SK-N-MC (cell line): ENCODE data around the gene RPRML.

Experiments used
- DNase-seq: peaks from one replicate; pipeline ENCODE4 v3.0.0-alpha.2; 2011; ENCODE audit warnings: low read depth, low spot score
- H3K27ac ChIP-seq: fragments of 200-600 bp; sonication (generic); 2 replicates; pipeline ENCODE4 v1.5.1; 2016; ENCODE audit warnings: mixed run types
- H3K36me3 ChIP-seq: fragments of 200-600 bp; sonication (generic); 2 replicates; pipeline ENCODE4 v1.6.1; 2017; ENCODE audit warnings: antibody characterized with exemption, low read length, mixed read lengths; ENCODE audit not compliant: insufficient read depth
- H3K4me3 ChIP-seq: fragments of 200-600 bp; sonication (generic); 2 replicates; pipeline ENCODE4 v1.5.1; 2016
- H3K9ac ChIP-seq: fragments of 200-600 bp; sonication (generic); 2 replicates; pipeline ENCODE4 v1.8.0; 2017; ENCODE audit warnings: mixed run types, mixed read lengths; ENCODE audit not compliant: insufficient read length
- H3K9me3 ChIP-seq: fragments of 200-600 bp; sonication (generic); 2 replicates; pipeline ENCODE4 v1.6.1; 2017; ENCODE audit warnings: low read depth, mild to moderate bottlenecking, antibody characterized with exemption, low read length, moderate library complexity, mixed read lengths
- EZH2 ChIP-seq: fragments of 200-600 bp; sonication (generic); IDR thresholded peaks from one replicate; pipeline ENCODE4 v1.6.1; 2017; ENCODE audit warnings: antibody characterized with exemption
- FOXP2 ChIP-seq: optimal IDR thresholded peaks from 2 replicates; pipeline ENCODE3; 2011; ENCODE audit warnings: mild to moderate bottlenecking, moderate library complexity; ENCODE audit not compliant: insufficient read depth; ENCODE audit errors: extremely low read length, control extremely low read depth
- POLR2AphosphoS5 ChIP-seq: IDR thresholded peaks from 2 replicates; pipeline ENCODE4 v1.6.1; 2012; ENCODE audit warnings: mild to moderate bottlenecking, low read depth, low read length, borderline replicate concordance

Gene RPRML

DNA sequence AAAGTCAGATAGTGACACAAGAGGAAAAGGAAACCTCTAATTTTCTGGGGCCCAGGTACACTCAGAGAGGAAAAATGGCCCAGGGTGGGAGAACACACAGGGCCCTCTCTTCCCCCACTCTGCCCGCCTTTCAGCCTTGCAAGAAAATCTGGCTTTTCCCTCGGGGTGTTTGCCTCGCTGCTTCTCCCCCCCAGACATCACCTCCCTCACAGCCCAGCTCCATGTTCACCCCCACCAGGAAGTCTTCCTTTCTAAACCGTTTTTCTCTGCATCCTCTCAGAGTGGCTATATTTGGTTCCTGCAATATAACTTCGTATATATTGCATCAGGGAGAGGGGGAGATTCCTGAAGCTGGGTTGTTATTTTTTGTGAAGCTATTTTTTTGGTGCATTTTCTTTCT is 27.3 kb downstream of the RPRML start:
- H3K36me3 ChIP-seq: no peaks in the 10 kb centered on the region
- DNase-seq: no peak
- H3K9me3 ChIP-seq: no peaks in the 10 kb centered on the region
- H3K4me3 ChIP-seq: no peak overlapping the region
- TF ChIP-seq POLR2AphosphoS5 (no peak), EZH2 (no peak), FOXP2 (no peak)
- H3K27ac ChIP-seq: no peak overlapping the region
- H3K9ac ChIP-seq: no peak overlapping the region

DNA sequence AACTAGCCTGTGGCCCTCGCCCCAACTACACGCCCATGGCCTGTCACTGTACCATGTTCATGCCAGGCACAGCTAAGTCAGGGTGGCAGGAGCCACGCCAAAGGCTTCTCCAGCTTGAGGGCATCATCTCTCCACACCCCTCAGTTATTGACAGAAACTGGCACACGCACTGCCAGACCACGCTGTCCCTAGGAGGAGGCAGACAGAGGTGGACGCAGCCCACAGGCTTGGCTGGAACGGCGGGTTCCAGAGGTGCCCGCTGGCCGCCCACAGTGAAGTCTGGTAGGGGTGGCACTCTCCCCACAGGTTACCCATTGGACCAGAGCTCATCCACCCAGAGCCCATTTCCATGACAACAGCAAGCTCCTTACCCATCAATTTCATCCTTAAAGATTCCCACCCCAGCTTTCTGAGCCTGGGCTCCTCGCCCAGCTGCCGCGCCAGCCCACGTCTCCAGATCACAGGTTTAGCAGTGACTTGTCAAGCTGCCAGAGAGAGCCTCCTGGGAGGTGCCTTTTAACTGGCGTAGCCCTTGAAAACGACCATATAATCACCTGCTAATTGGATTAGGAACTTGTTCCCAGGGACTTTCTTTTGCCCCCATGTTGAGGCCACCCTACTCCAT is 27.9 kb downstream of the RPRML start:
- no peak overlapping the region for H3K27ac ChIP-seq
- no peak for DNase-seq
- no peak overlapping the region for H3K9ac ChIP-seq
- no peak overlapping the region for H3K4me3 ChIP-seq
- H3K9me3 ChIP-seq: no peaks in the 10 kb centered on the region
- H3K36me3 ChIP-seq: no peaks in the 10 kb centered on the region
- no peak for TF ChIP-seq EZH2
- TF ChIP-seq FOXP2: no peak
- TF ChIP-seq POLR2AphosphoS5: no peak

DNA sequence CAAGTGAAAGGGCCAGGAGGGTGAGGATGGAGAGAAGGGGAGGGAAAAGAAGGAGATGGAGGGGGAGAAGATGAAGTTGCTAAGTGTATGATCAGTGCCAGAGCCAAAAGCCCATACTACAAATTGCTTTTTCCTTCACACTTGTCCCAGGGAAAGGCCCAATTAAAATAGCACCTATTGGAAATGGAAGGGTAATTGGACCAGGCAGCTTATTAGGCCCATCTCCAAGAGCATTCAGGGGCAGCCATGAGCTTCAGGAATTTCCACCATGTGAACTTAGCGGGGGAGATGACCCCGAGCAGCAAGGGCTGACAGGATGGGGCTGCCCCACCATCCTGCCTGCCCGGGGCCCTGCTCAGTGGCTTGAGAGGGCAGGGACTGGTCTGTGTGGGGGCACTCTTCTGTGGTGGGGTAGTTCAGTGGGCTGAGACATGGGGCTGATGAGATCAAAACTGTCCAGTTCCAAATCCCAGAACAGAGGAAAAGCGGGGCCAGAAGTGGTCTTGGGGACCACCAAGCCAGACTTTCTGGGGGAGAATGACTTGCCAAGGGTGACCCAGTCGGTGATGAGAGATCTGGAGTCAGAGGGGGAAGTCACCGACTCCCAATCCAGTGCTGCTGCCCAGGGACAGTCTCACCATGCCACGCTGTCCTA is 28.6 kb downstream of the RPRML start:
- no peak overlapping the region for H3K27ac ChIP-seq
- no peaks in the 10 kb centered on the region for H3K36me3 ChIP-seq
- no peak overlapping the region for H3K4me3 ChIP-seq
- DNase-seq: no peak
- H3K9ac ChIP-seq: no peak overlapping the region
- no peaks in the 10 kb centered on the region for H3K9me3 ChIP-seq
- TF ChIP-seq POLR2AphosphoS5: no peak
- no peak for TF ChIP-seq FOXP2
- TF ChIP-seq EZH2: no peak

- DNase-seq: no peak
- H3K9me3 ChIP-seq: no peaks in the 10 kb centered on the region
- no peak overlapping the region for H3K9ac ChIP-seq
- no peaks in the 10 kb centered on the region for H3K36me3 ChIP-seq
- no peak overlapping the region for H3K27ac ChIP-seq
- TF ChIP-seq POLR2AphosphoS5 (no peak), FOXP2 (no peak), EZH2 (no peak)
- no peak overlapping the region for H3K4me3 ChIP-seq
Measured at GRCh38 chr17:46949291-46950174, 29.5 kb downstream of the RPRML start.

DNA sequence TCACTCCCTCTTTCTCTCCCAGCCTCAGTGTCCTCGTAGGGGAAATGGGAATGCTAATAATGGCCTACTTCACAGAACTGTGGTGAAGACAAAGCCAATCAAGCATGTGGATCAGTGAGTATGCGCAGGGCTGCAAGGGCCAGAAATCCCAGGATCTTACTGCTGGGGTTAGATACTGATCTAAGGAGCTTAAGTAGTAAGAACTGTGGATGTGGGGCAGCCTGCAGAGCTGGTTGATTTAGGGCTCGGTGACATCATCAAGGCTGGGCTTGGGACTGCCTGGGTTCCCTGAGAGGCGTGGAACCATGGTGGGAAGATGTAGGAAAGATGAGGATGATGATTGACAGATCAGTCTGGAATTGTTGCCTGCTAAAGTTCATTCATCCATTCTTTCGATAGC is 30.5 kb downstream of the RPRML start:
- Histone ChIP-seq H3K4me3 (no peak overlapping the region), H3K36me3 (no peaks in the 10 kb centered on the region), H3K9me3 (no peaks in the 10 kb centered on the region), H3K9ac (no peak overlapping the region), H3K27ac (no peak overlapping the region)
- DNase-seq: no peak
- no peak for TF ChIP-seq FOXP2
- no peak for TF ChIP-seq EZH2
- no peak for TF ChIP-seq POLR2AphosphoS5

DNA sequence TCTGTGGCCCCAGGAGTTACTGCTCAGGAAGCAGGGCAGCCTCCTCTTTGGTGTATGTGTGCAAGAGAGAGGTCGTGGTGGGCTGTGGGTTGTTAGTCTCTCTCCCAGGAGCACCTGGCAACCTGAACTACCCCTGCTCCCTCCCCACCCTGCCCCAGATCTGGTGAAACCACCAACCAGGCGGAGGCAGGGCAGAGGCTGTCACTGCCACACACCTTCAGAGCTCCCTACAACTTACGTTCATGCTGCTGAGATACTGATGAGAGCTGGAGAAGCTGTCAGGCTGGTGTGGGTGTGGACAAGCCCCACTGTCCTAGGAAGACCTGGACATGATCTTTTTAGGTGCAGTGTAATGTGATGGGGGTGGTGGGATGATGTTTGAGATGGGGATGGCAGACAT is 31.8 kb downstream of the RPRML start:
- TF ChIP-seq FOXP2 (no peak), EZH2 (no peak), POLR2AphosphoS5 (no peak)

DNA sequence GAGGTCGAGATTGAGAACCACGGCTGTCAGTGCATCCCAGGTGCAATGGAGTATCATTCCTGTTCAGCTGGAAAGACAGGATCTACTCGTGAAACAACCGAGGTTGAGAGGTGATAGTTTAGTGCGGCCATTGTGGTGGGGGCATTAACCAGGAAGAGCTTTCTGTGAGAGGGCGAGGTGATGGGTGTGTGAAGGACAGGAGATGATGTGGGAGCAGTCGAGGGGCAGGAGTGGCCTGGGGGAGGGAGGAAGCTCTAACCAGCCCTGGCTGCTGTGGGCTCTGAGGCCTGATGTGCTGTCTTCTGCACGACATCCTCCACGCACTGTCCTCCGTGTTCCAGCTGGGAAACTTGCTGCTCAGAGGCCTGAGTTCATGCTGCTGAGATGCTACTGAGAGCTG is 34.1 kb downstream of the RPRML start:
- no peak overlapping the region for H3K4me3 ChIP-seq
- no peaks in the 10 kb centered on the region for H3K9me3 ChIP-seq
- peaks cover 11% of the 10 kb centered on the region; the same call in 1 of the 2 replicates for H3K36me3 ChIP-seq
- TF ChIP-seq FOXP2 (no peak), EZH2 (no peak), POLR2AphosphoS5 (no peak)
- no peak for DNase-seq
- no peak overlapping the region for H3K27ac ChIP-seq
- H3K9ac ChIP-seq: no peak overlapping the region

More for the DNA sequence above, 31.8 kb downstream of the RPRML start:
- DNase-seq: no peak
- Histone ChIP-seq H3K9me3 (no peaks in the 10 kb centered on the region), H3K9ac (no peak overlapping the region), H3K36me3 (no peaks in the 10 kb centered on the region), H3K4me3 (no peak overlapping the region), H3K27ac (no peak overlapping the region)
